H9 (cell line): ENCODE results near the gene RERG. TPM values are rescaled to one million over a fixed set of nuclear protein-coding genes. Genes with fewer than 3 reads are reported as not detected.

ENCODE experiments used
- DNase-seq: peaks from one replicate; pipeline ENCODE4 v3.0.0-alpha.2; 2017
- H2AFZ ChIP-seq: one replicate; pipeline ENCODE4 v1.6.1; 2013; ENCODE audit warnings: mild to moderate bottlenecking, low read length, control low read depth, moderate library complexity
- H2AK5ac ChIP-seq: 2 replicates; pipeline ENCODE4 v1.6.1; 2013; ENCODE audit warnings: low read length, control low read depth, mixed read lengths; ENCODE audit not compliant: insufficient read length
- H2BK120ac ChIP-seq: one replicate; pipeline ENCODE4 v1.6.1; 2013; ENCODE audit warnings: low read depth, mild to moderate bottlenecking, low read length, control low read depth, inconsistent platforms; ENCODE audit not compliant: poor library complexity, severe bottlenecking
- H2BK12ac ChIP-seq: 2 replicates; pipeline ENCODE4 v1.6.1; 2013; ENCODE audit warnings: low read length, control low read depth, mixed read lengths, low read depth; ENCODE audit not compliant: insufficient read length
- H2BK15ac ChIP-seq: 2 replicates; pipeline ENCODE4 v1.6.1; 2013; ENCODE audit warnings: low read depth, low read length, control low read depth
- H2BK20ac ChIP-seq: one replicate; pipeline ENCODE4 v1.6.1; 2013; ENCODE audit warnings: low read depth, mild to moderate bottlenecking, low read length, control low read depth, inconsistent platforms; ENCODE audit not compliant: poor library complexity, severe bottlenecking
- H2BK5ac ChIP-seq: 2 replicates; pipeline ENCODE4 v1.6.1; 2013; ENCODE audit warnings: low read length, control low read depth, mixed read lengths; ENCODE audit not compliant: insufficient read length
- H3K14ac ChIP-seq: 2 replicates; pipeline ENCODE4 v1.6.1; 2013; ENCODE audit warnings: low read length, control low read depth; ENCODE audit not compliant: insufficient read depth
- H3K18ac ChIP-seq: 2 replicates; pipeline ENCODE4 v1.6.1; 2013; ENCODE audit warnings: low read depth, mild to moderate bottlenecking, mixed read lengths, low read length, control low read depth; ENCODE audit not compliant: insufficient read length
- H3K23ac ChIP-seq: 2 replicates; pipeline ENCODE4 v1.6.1; 2013; ENCODE audit warnings: low read length, control low read depth, mixed read lengths, low read depth; ENCODE audit not compliant: insufficient read length
- H3K23me2 ChIP-seq: 2 replicates; pipeline ENCODE4 v1.6.1; 2013; ENCODE audit warnings: low read depth, mild to moderate bottlenecking, mixed read lengths, low read length, control low read depth; ENCODE audit not compliant: insufficient read length, poor library complexity, severe bottlenecking
- H3K27ac ChIP-seq: 2 replicates; pipeline ENCODE4 v1.5.1; 2013; ENCODE audit warnings: low read length, control low read depth, mixed read lengths, low read depth; ENCODE audit not compliant: insufficient read length
- H3K27me3 ChIP-seq: 2 replicates; pipeline ENCODE4 v1.6.1; 2013; ENCODE audit warnings: low read length, control low read depth, inconsistent platforms; ENCODE audit not compliant: insufficient read depth
- H3K4ac ChIP-seq: 2 replicates; pipeline ENCODE4 v1.6.1; 2013; ENCODE audit warnings: low read depth, mild to moderate bottlenecking, control low read depth, inconsistent platforms, low read length, moderate library complexity
- H3K4me1 ChIP-seq: 2 replicates; pipeline ENCODE4 v1.6.1; 2013; ENCODE audit warnings: low read length, control low read depth, inconsistent platforms; ENCODE audit not compliant: insufficient read depth
- H3K4me2 ChIP-seq: 2 replicates; pipeline ENCODE4 v1.6.1; 2013; ENCODE audit warnings: low read length, control low read depth, mixed read lengths; ENCODE audit not compliant: insufficient read length, insufficient read depth
- H3K56ac ChIP-seq: 2 replicates; pipeline ENCODE4 v1.6.1; 2013; ENCODE audit warnings: low read depth, mild to moderate bottlenecking, mixed read lengths, low read length, control low read depth; ENCODE audit not compliant: insufficient read length
- H3K79me1 ChIP-seq: 2 replicates; pipeline ENCODE4 v1.6.1; 2013; ENCODE audit warnings: low read depth, mild to moderate bottlenecking, moderate library complexity, low read length, control low read depth, inconsistent platforms; ENCODE audit not compliant: insufficient read depth, poor library complexity, severe bottlenecking
- H3K79me2 ChIP-seq: 2 replicates; pipeline ENCODE4 v1.6.1; 2013; ENCODE audit warnings: low read length, control low read depth, inconsistent platforms; ENCODE audit not compliant: insufficient read depth
- H3K9ac ChIP-seq: 2 replicates; pipeline ENCODE4 v1.6.1; 2013; ENCODE audit warnings: low read length, control low read depth, mixed read lengths; ENCODE audit not compliant: insufficient read length; ENCODE audit errors: extremely low read depth
- H3K9me3 ChIP-seq: one replicate; pipeline ENCODE4 v1.6.1; 2013; ENCODE audit warnings: low read depth, low read length, inconsistent platforms; ENCODE audit not compliant: control insufficient read depth
- H3T11ph ChIP-seq: one replicate; pipeline ENCODE4 v1.6.1; 2013; ENCODE audit warnings: mild to moderate bottlenecking, low read length, control low read depth, inconsistent platforms
- H4K20me1 ChIP-seq: one replicate; pipeline ENCODE4 v1.6.1; 2013; ENCODE audit not compliant: control insufficient read depth, insufficient read length, insufficient read depth
- H4K5ac ChIP-seq: 2 replicates; pipeline ENCODE4 v1.6.1; 2013; ENCODE audit warnings: low read depth, mild to moderate bottlenecking, mixed read lengths, low read length, control low read depth; ENCODE audit not compliant: insufficient read length
- H4K8ac ChIP-seq: replicated peaks from 2 replicates; pipeline ENCODE4 v1.6.1; 2013; ENCODE audit warnings: low read length, control low read depth, mixed read lengths, low read depth; ENCODE audit not compliant: insufficient read length
- H4K91ac ChIP-seq: 2 replicates; pipeline ENCODE4 v1.6.1; 2013; ENCODE audit warnings: low read depth, mild to moderate bottlenecking, moderate library complexity, mixed read lengths, low read length, control low read depth; ENCODE audit not compliant: insufficient read length
- H3K27ac Mint-ChIP-seq, 3 experiments: 2 replicates in 2 of 3; 3 replicates in 1 of 3; pipeline ENCODE4 v1.8.0; 2020 to 2021; ENCODE audit warnings: mixed read lengths in 3 of 3, mild to moderate bottlenecking in 1 of 3, moderate library complexity in 1 of 3
- H3K27me3 Mint-ChIP-seq: 2 replicates; pipeline ENCODE4 v1.8.0; 2021; ENCODE audit warnings: low read depth, mild to moderate bottlenecking, moderate library complexity, mixed read lengths
- H3K36me3 Mint-ChIP-seq, 3 experiments: 2 replicates in 2 of 3; 3 replicates in 1 of 3; pipeline ENCODE4 v1.8.0; 2020 to 2021; ENCODE audit warnings: low read depth in 3 of 3, mixed read lengths in 3 of 3; ENCODE audit not compliant: insufficient read depth in 1 of 3
- H3K4me1 Mint-ChIP-seq, 2 experiments: 2 replicates each; pipeline ENCODE4 v1.8.0; 2020; ENCODE audit warnings: mixed read lengths in 2 of 2
- H3K4me3 Mint-ChIP-seq, 2 experiments: 2 replicates in 1 of 2; 3 replicates in 1 of 2; pipeline ENCODE4 v1.8.0; 2020 to 2021; ENCODE audit warnings: mild to moderate bottlenecking in 2 of 2, mixed read lengths in 2 of 2, moderate library complexity in 1 of 2
- H3K9me3 Mint-ChIP-seq, 2 experiments: 2 replicates in 1 of 2; 3 replicates in 1 of 2; pipeline ENCODE4 v1.8.0; 2020; ENCODE audit warnings: mild to moderate bottlenecking in 2 of 2, mixed read lengths in 2 of 2, moderate library complexity in 1 of 2
- WGBS: extraction: QIAGEN DNeasy Blood & Tissue Kit; methylation state at CpG from one replicate; pipeline ENCODE4 v1.1.7; 2013; ENCODE audit warnings: missing lambda C conversion rate, low lambda C conversion rate, mixed read lengths; ENCODE audit not compliant: insufficient read length; ENCODE audit errors: extremely low coverage; 5-methylcytosine and 5-hydroxymethylcytosine counted together
- total RNA-seq: library from RNA; stranded (reverse); gene quantifications from 2 replicates; pipeline ENCODE4 v1.2.1, GENCODE V29; 2021
- TF ChIP-seq, protein P1 (sequence below): fragments of 200-600 bp; sonication (generic); conservative IDR thresholded peaks from 3 replicates; pipeline ENCODE4 v1.8.0; 2021; ENCODE audit warnings: antibody characterized with exemption, mild to moderate bottlenecking

Gene RERG
- total RNA-seq, 1 experiment from 2014 or later, result not detected

DNA sequence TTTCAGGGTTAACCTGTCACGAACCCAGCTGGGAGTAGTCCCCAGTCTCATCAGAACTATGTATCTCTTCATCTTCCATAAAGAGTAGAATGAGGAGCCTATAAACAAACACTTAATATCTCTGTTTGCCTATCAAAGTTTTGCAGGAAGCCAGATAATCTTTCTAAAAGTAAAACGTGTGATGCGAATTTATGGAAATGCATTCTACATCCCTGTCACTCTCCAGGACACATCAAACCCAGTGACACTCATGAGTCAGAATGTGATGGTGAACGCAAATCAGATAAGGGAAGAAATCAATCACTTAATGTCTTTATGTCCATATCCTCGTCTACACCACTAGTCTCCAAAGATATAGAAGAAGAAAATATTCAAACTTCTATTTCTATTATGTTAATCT lies 37.4 kb downstream of the RERG start:
- Histone ChIP-seq H3K27ac (no peak overlapping the region), H3K4me2 (no peak overlapping the region), H2AFZ (no peak overlapping the region), H3K23me2 (no peaks in the 10 kb centered on the region), H3K4ac (no peak overlapping the region), H3K9me3 (no peaks in the 10 kb centered on the region), H2BK20ac (no peak overlapping the region), H2AK5ac (no peak overlapping the region), H2BK15ac (no peak overlapping the region), H3K18ac (no peak overlapping the region), H3K79me1 (no peaks in the 10 kb centered on the region), H2BK120ac (no peak overlapping the region), H3K4me1 (no peaks in the 10 kb centered on the region), H4K20me1 (no peaks in the 10 kb centered on the region), H3K56ac (no peak overlapping the region), H3K14ac (no peak overlapping the region), H2BK12ac (no peak overlapping the region), H2BK5ac (no peak overlapping the region), H4K8ac (no peak overlapping the region), H3K79me2 (no peaks in the 10 kb centered on the region), H3K23ac (no peak overlapping the region), H4K91ac (no peak overlapping the region), H3K27me3 (no peaks in the 10 kb centered on the region), H3K9ac (no peak overlapping the region), H4K5ac (no peak overlapping the region), H3T11ph (no peak overlapping the region)
- TF ChIP-seq, protein P1, sequence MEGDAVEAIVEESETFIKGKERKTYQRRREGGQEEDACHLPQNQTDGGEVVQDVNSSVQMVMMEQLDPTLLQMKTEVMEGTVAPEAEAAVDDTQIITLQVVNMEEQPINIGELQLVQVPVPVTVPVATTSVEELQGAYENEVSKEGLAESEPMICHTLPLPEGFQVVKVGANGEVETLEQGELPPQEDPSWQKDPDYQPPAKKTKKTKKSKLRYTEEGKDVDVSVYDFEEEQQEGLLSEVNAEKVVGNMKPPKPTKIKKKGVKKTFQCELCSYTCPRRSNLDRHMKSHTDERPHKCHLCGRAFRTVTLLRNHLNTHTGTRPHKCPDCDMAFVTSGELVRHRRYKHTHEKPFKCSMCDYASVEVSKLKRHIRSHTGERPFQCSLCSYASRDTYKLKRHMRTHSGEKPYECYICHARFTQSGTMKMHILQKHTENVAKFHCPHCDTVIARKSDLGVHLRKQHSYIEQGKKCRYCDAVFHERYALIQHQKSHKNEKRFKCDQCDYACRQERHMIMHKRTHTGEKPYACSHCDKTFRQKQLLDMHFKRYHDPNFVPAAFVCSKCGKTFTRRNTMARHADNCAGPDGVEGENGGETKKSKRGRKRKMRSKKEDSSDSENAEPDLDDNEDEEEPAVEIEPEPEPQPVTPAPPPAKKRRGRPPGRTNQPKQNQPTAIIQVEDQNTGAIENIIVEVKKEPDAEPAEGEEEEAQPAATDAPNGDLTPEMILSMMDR, result no peak
- DNase-seq, result no peak
- H3K36me3 Mint-ChIP-seq, result no peaks in the 10 kb centered on the region
- H3K27ac Mint-ChIP-seq, result no peak overlapping the region
- H3K4me1 Mint-ChIP-seq, result no peaks in the 10 kb centered on the region; a peak in 1 of 4 replicates
- no peak overlapping the region for H3K4me3 Mint-ChIP-seq
- no peaks in the 10 kb centered on the region; the same call in 1 of the 2 replicates for H3K27me3 Mint-ChIP-seq
- WGBS, result no CpG with 5 or more reads among the region's 5 CpGs
- no peaks in the 10 kb centered on the region for H3K9me3 Mint-ChIP-seq
